GM10847 (cell line): ENCODE measurements around the gene RUBCNL.

Experiments
- POLR2A ChIP-seq: IDR thresholded peaks from 2 replicates; pipeline ENCODE4 v1.6.1; 2011; ENCODE audit not compliant: insufficient read length; ENCODE audit errors: extremely low read depth

The RUBCNL gene

DNA sequence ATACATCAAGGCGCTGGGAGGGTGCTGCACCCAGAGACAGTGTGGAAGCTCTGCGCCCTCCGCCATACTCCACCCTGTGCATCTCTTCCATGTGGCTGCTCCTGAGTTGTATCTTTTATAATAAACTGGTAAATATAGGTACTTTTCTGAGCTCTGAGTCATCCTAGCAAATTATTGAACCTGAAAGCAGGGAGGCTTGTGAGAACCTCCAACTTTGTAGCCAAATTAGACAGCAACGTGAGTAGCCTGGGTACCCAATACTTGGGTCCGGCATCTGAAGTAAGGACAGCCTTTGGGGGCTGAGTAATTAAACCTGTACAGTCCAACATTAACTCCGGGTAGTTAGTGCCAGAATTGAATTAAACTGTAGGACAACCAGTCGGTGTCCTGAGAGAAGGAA, 57.4 kb downstream of the RUBCNL start:
- TF ChIP-seq POLR2A = no peak

DNA sequence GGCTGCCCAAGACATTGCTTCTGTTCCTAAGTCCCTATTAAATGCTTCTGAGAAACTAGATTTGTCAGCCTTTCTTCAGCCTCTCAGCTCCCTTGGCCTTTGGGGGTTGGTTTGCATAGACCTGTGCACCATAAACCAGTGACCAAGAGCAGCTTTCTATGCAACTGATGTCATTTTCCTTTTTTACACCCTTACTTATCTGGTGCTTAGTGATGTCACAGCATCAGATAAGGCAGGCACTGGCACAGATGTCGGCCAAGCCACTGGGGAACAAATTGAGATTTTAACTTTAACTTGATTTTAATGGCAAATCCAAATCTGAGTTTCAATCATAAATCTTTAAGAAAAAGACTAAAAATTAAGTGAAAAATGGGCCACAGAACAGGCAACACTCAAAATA, 59.8 kb downstream of the RUBCNL start:
- no peak for TF ChIP-seq POLR2A

DNA sequence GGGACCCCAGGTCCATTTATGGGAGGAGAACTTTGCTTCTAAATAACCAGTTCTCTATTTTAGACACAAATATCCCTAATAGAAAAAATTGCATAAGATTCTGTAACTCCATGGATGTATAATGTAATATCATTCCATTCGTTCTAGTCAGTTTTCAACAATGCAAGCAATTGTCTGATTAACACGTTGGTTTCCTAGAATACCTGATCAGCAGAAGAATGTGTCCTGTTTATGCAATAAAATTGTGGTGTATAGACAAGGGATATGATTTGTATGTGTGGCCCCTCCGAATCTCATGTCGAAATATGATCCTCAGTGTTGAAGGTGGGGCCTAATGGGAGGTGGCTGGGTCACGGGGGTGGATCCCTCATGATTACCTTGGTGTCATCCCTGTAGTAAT, 62.1 kb downstream of the RUBCNL start:
- no peak for TF ChIP-seq POLR2A

DNA sequence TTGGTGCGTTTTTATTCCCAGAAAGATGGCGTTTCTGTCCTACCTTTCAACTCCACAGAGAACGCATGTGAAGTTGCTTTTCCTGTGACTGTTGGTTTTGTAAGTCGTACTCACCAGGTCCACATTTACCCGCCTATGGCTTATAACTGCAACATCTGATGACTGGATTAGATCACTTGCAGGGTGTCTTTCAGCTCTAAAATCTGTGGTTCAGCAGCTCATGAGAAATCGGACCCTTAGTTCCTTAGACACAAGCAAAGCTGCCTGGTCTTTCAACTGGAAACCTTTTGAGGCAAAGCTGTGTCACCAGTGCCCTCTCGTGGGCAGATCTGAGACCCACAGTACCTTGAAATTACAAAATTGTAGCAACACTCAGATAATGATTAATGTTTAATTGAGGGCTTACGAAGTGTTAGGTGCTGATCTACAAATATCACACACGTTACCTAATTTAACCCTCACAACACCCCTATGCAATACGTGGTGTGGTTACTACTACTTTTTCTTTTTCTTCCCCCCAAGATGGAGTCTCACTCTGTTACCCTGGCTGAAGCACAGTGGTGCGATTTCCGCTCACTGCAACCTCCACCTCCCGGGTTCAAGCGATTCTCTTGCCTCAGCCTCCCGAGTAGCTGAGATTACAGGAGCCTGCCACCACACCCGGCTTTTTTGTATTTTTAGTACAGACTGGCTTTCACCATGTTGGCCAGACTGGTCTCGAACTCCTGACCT, 65.4 kb downstream of the RUBCNL start:
- no peak for TF ChIP-seq POLR2A

DNA sequence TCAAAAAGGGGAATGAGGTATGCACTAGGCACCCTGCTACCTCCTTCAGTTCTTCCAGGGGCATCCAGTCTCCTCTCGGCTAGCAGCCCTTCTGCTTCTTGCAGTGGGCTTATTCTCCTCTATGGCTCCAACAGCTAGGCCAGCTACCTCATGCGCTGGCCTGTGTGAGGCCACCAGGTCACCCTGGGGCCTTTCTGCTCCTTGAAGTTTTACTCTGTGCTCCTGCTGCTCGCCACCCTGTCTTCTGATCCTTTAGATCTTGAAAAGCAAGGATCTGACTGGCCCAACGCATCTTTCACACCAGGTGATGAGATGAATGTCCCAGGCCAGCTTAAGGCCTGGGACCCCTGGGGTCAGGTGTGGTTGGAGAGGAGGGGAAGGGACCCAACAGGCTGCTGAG, 66.2 kb downstream of the RUBCNL start:
- no peak for TF ChIP-seq POLR2A

DNA sequence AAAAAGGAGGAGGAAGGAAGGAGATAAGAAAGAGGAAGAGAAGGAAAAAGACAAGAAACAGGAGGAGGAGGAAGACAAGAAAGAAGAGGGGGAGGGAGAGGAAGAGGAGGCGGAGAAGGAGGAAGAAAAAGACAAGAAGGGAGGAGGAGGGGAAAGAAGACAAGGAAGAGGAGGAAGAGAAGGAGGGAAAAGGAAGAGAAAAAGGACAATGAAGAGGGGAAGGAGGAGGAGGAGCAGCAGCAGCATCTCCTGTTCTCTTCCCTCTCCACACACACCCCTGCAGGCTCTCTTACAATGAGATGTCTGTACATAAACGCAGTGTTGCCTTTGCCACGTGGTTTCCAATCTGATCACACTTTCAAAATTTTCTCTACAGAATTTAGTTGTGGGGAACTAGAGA, 66.6 kb downstream of the RUBCNL start:
- TF ChIP-seq POLR2A = no peak

DNA sequence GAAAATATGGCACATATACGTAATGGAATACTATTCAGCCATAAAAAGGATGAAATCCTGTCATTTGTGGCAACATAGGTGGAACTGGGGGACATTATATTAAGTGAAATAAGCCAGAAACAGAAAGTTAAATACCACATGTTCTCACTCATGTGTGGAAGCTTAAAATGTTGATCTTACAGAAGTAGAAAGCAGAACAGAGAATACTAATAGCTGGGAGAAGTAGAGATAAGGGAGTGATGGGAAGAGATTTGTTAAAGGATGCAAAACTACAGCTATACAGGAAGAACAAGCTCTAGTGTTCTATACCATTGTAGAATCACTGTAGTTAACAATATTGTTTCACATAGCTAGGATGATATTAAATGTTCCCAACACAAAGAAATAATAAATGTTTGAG, 68.1 kb downstream of the RUBCNL start:
- no peak for TF ChIP-seq POLR2A

DNA sequence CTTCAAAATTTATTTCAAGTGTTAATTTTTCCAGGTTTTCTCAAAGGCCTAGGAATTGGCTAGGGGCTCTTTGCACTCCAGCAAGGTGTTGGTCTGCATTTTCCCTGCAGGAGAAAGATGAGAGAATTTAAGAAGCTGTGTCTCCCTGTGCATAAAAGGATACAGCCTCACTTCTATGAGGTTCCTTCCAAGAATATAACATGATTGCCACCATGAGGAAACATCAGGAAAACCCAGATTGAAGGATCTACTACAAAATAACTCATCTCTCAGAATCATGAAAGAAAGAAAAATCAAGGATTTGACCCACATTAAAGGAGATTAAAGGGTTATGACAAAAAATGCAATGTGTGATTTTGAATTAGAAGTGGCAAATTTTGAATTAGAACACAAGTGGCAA, 69.9 kb downstream of the RUBCNL start:
- no peak for TF ChIP-seq POLR2A

DNA sequence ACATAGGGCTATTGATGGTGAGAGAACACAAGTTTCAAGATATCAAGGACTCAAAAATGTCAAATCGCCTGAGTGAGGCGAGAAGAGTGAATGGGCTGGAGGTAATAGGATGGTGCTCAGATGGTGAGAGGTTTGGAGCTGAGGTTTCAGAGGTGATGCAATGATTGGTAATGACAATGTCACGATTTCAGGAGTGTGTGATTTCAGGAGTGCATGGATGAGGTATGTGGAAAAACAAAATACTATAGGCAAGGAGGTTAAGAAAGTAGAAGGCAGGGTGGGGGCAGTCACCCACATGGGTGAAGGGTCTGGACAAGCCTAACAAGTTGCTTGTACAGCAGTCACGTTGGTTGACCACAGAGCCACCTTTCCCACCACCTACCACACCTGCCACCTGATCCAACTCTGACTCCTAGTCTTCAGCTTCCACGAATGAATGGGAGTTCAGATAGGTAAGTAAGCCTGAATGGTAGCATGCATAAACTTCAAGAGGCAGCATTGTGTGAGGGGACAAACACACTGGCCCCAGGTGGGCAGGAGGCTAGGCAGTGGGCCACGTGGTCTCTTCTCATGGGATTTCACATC, 71.5 kb downstream of the RUBCNL start:
- no peak for TF ChIP-seq POLR2A

DNA sequence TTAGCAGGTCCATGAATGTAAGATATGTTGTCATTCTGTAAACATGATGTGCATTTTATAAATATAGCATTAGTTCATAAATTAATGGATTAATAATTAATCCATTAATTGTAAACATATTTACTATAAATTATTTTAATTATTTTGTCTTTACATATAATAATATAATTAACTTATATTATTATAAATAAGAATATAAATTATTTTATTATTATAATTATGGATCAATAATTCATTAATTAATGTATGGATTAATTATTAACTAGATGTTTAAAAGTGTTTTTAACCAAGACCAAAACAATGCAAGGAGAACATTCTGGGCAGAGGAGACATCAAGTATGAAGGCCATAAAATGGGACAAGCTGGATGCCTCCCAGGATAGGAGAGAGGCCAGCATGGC, 72.0 kb downstream of the RUBCNL start:
- no peak for TF ChIP-seq POLR2A

DNA sequence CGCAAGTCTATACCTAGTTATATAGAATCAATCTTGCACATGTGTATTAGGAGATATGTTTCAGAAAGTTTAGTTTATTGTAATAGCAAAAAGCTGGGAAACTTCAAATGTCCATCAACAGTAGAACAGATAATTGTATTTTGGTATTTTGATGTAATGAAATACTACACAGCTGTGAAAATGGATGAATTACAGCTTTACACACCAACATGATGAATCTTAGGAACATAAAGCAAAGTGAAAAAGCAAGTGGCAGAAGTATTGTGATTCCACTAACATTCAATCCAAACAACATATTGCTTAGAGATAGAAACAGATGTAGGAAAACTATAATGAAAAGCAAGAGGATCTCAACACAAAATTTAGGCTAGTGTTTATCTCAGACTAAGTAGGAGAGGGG, 72.5 kb downstream of the RUBCNL start:
- TF ChIP-seq POLR2A = no peak

DNA sequence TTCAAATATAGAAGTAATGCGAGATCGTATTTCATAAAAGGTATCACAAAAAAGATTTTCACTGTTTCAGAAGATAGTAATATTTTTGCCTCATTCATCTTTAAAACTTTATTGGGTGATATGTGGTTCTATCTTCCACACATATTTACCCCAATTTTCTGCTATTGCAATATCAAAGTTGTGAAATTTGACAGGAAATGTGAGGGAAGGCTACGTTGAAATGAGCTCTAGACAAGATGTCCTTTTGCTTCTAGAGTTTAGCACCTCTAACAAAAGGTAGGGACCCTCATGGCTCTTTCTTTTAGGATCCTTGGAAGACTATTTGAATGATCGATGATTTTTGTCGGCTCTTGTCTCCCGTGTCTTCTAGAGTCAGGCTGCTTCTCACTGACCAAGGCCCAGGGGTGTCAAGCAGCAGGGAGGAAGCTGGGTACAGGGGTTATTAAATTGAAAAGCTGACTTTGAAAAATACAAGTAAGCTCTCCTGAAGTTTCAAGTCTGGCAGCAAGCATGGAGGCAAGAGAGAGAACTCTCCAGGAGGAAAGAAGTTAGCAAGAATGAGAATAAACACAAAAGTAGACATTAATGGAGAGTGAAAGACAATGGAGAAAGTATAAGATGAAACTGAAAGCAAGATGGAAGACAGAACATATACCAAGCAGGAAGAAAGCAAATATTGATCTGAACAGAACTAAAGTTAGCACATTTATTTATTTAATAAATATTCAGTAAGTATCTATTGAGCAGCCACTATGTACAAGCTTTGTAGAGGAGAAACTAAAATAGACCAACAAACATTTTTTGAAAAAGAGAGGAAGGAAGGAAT, 73.4 kb downstream of the RUBCNL start:
- TF ChIP-seq POLR2A = no peak

DNA sequence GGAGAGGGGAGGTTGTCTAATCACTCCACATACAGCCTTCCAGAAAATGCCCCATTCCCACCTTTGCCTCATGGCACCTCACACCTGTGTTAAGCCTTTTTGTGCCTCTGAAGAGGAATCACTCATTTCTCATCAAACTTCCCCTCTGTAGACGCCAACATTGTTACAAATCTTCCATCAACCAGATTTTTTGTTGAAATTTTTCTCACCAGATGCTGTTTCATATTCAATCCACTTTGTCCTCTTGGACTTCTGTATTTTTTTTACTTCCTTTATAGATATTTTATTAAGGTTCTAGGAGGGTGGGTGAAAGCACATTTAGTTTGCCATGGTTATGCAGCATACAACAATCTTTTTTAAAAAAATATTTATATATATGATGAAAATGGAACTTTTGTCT, 74.0 kb downstream of the RUBCNL start:
- no peak for TF ChIP-seq POLR2A

DNA sequence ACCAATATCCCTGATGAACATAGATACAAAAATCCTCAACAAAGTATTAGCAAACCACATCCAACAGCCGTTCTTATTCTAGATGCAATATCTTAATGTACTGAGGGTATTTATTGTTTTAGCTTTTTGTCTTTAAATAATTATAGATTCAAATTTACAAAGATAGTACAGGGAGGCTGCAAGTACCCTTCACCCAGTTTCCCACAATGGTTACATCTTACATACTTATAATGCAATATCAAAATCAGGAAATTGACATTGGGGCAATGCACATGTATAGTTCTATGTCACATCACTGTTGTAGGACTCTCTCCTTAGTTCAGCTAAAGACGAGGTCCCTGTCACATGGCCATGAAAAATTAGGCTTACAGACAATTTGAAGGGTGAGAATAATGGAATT, 75.8 kb downstream of the RUBCNL start:
- no peak for TF ChIP-seq POLR2A

DNA sequence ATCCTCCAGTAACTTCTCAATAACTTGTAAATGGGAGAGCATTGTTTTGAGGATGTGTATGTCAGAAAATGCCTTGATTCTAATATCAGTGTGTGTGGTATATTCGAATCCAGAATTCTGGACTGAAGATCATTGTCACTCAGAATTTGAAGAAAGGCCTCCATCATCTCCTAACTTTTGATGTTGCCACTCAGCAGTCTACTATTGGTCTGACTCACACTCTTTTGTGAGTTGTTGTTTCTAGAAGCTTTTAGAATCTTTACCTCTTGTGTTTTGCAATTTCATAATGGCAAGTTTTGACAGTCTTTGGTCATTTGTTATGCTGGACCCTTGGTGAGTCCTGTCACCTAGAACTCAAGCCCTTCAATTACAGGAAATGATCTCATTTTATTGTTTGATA, 77.0 kb downstream of the RUBCNL start:
- TF ChIP-seq POLR2A = no peak

DNA sequence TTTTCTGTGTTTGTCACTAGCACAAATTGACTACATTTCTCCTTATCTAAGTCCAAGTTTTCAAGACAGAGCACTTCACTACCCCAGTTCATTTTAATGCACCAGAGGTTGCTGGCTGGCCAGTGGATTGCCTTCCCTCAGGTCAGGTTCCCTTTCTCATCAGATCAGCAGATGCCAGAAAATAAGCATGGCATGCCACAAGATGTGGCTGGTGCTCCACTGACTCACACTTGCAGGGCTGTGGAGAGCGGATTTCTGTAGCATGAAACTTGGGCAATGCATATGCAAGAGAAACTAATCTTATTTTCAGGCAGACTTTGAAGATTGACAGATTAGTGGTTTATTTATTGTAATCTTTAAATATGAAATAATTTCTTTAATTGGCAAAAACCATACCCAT, 79.5 kb downstream of the RUBCNL start:
- TF ChIP-seq POLR2A = no peak
